GM19238 (cell line): ENCODE measurements around the gene PMP22.

Experiments
- DNase-seq: peaks from one replicate; pipeline ENCODE4 v3.0.0; 2011; ENCODE audit warnings: low spot score; ENCODE audit not compliant: insufficient read length

PMP22 gene

GRCh38 chr17:15274017-15274416 lies 8.9 kb upstream of the PMP22 start:
- no peak for DNase-seq

DNA sequence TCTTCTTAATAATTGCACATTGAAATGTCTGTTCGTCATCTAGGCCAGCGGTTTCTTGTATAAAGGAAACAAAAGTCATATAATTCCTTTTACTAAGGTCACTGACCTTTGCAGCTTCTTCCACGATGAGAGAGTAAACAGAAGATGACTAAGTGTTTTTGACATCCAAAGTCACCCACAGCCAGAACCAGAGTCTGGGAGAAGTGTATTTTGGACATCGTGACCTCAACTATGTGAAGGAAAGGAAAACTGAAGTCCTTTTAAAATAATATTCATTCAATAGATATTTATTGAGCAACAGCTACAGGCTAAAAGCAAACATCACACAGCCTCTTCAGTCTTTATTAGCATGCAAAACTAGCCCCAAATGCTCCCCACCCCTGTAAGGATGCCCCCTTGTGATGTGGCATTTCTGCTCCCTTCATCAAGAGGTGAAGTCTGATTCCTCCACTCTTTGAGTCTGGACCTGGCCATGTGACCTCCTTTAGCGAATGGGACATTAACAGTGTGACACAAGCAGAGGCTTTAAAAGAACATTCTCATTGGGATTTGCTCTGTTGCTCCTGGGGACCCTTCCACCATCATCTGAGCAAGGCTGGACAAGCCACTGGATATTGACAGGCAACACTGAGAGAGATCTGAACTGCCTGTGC lies 8.1 kb upstream of the PMP22 start:
- DNase-seq, result no peak

DNA sequence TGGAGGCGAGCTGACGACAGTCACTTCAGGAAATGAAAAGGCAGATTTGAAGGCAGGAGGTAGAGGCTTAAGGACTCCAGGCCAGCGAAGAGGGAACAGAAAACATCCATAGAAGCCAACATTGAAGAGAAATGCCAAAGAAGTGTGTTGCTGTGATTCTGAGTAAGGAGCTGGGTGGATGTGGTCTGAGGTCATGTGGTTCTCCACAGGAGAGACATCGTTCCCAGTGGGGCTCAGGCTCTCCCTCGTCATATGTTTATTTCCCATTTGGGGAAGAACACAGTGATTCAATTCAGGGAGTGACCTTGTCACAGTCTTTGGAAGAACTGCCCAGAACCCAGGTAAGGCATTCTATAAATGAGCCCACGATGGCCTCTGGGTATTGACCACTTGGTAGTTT lies 6.6 kb upstream of the PMP22 start:
- DNase-seq, result no peak

DNA sequence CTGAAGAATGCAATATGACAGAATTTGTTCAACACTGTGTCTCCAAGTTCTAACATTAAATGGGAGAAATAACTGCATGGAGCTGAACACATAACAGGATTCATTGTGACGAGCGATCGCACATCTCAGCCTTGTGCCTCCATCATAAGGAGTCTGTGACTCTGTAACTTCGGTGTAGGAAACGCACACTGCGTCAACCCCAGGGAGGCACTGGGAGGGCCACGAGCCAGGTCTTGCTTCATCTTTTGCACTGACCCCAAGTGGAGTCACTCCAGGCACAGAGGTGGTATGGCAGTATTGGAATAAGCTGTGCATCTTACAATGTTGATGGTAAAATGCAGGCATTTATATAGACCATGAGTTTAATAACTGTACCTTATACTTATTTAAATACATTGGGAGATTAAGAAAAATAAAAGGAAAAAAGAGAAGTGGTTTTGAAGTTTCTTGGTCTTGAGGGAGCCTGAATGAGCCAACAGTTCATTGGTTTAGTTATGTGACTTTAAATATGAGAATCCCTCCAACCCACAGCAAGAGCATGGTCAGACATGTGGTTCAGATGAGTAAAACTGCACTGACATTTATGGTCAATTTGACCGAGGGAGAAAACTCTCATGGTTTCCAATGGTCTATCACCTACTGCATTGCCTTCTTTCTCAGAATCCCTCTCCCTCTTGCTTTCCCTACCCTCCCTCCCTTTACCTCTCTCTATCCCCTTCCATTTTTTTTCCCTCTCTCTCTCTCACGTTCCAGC lies 5.7 kb upstream of the PMP22 start:
- DNase-seq, result no peak

DNA sequence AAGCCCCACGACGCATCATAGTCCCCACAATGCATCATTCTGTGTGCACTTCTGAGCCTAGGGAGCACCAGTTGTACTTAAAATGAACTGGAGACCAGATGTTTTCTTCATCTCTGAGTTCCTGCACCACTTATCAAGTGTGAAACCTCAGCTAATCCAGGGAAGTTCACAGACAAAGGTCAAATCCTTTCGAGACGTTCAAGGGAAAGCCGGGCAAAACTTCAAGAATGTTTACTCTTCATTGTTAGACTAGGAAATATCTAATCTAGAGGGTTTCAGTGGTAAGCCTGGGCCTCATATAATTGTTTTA lies 4.6 kb upstream of the PMP22 start:
- DNase-seq, result no peak

GRCh38 chr17:15269087-15269779 lies 4.1 kb upstream of the PMP22 start:
- no peak for DNase-seq

DNA sequence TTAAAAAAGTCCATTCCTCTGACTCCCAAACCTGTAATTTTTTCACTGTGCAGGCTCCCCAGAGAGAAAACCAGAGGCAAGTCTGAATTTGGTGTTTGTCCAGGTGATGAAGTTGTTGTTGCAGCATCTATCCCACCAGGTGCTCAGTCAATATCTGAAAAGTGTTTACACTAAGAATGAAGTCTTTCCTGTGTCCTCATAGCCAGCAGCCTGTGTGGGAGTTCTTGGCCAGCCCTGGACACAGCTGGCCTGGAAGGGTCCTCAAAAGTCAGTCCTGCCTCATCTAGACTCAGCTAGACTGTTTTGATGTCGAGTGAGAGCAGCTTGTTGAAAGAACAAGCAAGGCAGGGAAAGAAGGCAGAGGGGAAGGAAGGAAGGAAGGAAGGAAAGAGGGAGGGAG lies 3.3 kb upstream of the PMP22 start:
- DNase-seq, result no peak

GRCh38 chr17:15267996-15268395 lies 2.9 kb upstream of the PMP22 start:
- DNase-seq, result no peak

DNA sequence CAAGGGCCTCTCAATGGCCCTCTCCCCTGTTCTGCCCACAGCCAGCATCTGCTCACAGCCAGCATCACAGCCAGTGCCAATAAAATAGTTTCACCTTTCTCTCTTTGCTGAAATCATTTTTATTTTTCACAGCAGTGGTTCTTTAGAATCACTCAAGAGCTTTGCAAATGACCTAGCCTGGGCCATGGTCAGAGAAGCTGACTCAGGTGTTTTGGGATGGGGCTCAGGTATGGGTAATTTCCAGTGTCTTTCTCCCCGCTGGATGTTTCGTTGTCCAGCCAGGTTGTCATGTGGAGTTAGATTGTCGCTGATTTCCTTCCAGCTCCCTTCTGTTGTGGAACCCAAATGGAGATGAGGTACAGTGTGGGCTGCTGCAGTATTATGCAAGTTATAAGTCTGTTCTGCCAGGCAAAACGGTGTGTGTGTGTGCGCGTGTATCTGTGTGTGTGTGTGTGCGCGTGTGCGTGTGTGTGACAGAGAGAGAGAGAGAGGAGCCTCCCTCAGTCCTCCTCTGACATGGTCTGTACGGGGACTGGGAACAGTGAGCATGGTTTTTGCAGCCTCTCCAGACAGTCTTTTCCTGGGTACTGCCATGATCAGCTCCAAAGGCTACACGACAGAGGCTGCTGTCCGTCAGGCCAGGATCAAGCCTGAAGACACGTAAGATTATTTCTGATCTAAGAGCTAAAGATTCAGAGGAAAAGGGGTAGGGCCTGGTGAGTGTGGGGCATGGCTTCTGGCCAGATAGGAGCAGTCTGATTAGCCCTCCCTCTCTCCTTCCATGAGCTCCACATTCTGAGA lies 1.4 kb upstream of the PMP22 start:
- no peak for DNase-seq

GRCh38 chr17:15264542-15264941 lies 584 bp downstream of the PMP22 start:
- DNase-seq, result no peak

DNA sequence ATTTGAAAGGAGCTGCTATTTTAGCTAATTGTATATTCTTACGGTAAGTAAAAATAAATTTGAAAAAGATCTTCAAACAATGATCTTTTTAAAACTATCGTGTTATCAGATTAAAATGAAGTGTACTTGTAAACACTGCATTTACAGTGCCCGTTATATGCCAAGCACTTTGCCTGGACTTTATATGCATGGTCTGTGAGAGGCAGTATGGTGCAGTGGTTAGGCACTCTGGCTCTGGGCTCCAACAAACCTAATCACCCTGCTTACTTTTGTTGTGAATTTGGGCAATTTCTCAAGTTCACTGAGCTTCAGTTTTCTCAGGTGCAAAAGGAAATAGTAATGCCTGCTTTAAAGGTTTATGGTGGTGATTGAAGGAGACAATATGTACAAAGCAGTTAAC lies 1.4 kb downstream of the PMP22 start:
- DNase-seq, result no peak

GRCh38 chr17:15263206-15263579 lies 1.9 kb downstream of the PMP22 start:
- no peak for DNase-seq

DNA sequence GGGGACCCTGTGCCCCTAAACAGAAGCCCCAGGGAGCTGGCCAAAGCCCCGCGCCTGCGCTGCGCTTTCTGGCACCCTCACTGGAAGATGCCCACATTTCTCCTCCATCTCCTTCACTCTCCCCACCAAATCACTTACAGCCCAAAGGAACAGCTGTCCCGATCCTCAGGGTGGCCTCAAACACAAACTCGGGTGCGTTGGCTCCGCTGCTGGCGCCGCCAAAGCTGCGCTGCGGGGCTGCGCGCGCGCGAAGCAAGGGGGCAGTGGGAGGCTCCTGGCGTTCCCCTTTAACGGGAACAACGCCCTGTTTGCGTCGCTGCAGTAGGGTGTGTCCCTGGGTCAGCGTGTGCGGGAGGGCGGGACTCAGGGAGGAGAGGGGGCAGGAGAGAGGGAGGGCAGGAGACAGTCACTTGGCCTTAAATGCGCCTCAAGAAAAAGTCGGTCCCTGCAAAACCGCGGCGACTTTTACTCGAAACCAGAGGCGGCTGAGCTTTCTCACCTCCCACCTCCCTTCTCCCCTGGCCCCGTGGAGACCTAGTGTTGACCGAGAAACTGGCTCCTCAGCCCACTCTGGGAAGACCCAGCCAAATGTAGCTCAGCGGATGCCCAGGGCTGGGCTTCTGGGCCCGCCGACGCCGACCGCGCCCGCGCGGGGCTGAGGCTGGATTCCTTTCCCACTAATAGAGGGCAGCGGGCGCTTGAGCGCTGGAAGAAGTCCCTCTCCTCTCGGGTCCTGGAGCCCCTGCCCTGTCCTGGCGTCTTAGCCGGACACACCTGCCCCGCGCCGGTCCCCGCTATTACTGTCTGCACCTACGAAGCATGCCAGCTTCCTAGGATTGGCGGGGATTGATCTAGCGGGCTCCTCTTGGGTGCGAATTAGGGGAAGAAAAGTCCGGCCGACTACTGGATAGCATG lies 2.6 kb downstream of the PMP22 start:
- DNase-seq, result no peak

- no peak for DNase-seq
Observed at GRCh38 chr17:15261802-15262290, 3.3 kb downstream of the PMP22 start.

DNA sequence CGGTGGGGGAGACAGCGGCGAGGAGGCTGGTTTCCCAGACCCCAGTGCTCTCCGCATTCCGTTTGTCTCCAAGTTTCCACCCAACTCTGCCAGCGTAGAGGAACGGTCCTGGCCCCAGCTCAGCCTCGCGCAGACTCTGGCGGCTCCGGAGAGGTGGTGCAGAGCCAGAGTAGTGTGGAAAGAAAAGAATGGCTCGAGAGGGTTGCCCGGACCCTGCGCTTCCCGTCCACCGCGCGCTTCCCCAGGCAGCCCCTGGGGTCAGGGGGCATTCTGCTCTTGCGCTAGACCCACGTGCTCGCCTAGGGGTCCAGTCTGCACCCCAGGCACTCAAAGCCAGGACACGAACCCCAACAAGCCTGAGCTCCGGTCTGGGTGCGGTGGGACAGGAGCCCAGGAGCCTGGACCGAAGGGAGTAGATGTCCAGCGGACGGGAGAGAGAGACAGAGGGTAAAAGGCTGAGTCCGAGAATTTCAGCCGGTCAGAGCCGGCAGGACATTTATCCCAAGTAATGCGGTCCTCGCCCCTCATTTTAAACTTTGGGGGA lies 3.8 kb downstream of the PMP22 start:
- no peak for DNase-seq

DNA sequence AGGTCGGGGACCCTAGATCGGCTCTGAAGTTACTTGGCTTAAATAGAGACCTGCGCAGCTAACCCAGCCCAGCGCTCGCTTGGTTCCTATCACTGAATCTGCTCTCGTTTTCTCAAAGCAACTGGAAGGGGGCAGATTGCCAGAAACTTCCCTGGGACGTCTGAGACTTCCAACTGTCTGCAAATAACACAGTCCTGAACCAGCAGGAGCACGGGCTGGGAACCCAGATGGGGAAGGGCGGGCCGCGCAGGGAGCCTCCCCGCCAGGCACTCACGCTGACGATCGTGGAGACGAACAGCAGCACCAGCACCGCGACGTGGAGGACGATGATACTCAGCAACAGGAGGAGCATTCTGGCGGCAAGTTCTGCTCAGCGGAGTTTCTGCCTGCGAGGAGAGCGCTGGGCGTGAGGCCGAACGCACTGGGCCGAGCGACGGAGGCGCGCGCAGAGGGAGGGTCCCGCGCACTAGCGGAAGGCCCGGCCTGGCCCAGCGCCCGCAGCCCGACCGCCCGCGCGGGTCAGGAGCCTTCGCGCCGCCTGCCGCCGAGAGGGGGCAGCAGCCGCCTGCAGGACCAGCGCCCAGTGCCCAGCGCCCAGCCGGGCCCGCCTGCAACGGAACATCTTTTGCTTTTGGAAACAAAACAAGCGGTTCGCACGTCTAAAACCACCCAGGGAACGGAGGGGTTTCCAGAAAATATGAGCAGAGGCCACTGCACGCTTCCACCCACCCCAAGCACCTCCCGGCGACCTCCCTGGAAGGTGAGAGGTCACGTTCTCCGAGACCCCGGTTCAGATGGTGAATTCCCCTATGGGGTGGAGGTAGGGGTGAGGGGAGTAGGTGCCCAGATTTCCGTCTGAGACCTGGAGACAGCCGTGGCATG lies 4.5 kb downstream of the PMP22 start:
- peak; percentile 31 for DNase-seq

- no peak for DNase-seq
Observed at GRCh38 chr17:15257796-15258512, 7.2 kb downstream of the PMP22 start.

DNA sequence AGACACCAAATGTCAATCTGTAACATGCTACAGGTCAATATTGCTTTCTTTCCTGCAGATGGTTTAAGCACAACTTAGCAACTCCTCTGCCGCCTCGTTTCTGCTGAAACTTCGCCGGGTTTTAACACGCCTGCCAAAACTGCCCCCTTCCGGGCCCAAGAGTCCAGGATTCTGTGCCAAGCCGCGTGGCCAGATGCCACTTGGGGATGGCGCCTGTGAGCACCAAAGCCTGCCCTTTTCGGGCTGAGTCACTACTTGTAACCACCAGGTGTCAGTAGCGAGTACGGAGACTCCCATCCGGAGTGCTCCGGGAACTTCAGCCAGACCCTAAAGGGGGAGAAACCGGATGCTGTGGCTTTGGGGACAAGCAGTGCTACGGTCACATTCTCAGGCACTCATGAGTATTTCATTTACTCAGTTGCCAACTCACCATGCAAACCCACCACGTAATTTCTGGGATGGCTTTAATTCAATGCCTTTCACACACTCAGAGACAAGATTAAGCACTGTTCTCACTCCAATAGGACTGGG lies 7.8 kb downstream of the PMP22 start:
- DNase-seq, result peak; percentile 70

DNA sequence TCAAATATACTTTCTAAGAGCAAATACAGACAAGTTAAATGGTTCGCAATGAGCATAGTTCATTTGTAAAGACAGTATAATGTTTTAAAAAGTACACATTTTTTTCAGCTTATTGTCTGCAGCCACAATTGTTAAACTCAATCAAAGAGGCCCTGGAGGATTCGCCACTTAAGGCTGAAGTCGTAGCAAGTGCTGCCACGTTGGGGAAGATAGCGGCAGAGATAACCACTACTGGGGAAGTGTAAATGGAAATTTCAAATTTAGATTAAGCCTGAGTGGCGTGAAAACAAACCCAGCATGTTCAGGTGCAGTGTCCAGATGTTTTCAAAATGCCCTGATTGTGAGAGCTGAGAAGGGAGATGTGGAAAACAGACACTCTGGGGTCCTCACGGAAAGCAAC lies 8.4 kb downstream of the PMP22 start:
- no peak for DNase-seq
